ENCODE data around the gene SPRR2A.
"Not testable (repeated sequence)": the region's sequence is repeated elsewhere in the genome, so short reads cannot be mapped to it uniquely, and the experiment has no call there.

SPRR2A gene

GRCh38 chr1:153057375-153057774 is at the start of gene SPRR2A:
TSS of gene SPRR2A (minus strand) at chr1:153057512. CDS start at chr1:153056735, 777 bp downstream.
- Mint-ChIP-seq H3K27ac (no peak within 1 kb of the TSS), H3K27me3 (peaks cover 20% of the 10 kb centered on the region), H3K4me1 (no peaks in the 10 kb centered on the region), H3K36me3 (no peaks in the 10 kb centered on the region), H3K9me3 (peaks cover 4% of the 10 kb centered on the region), H3K4me3 (no peak within 1 kb of the TSS)
- ATAC-seq (ENCODE audit: low read depth): no peak
- no peak for DNase-seq (ENCODE audit: low spot score in 2 of 2)

DNA sequence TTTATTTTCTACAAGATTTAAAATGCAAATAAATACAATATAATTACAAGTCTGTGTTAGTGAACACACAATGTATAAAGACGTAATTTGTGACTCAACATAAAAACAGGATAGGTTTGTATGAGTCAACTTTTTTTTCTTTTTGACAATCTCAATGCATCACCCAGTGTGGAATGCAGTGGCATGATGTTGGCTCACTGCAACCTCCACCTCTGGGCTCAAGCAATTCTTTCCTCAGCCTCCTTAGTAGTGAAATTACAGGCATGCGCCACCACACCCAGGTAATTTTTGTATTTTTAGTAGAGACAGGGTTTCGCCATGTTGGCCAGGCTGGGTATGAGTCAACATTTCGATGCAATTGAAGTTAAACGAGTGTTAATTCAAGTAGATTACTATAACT is 42.9 kb upstream of the SPRR2A start:
- Mint-ChIP-seq H3K9me3 (peaks cover 5% of the 10 kb centered on the region), H3K4me3 (no peak overlapping the region), H3K36me3 (no peaks in the 10 kb centered on the region), H3K4me1 (no peaks in the 10 kb centered on the region), H3K27me3 (peaks cover 6% of the 10 kb centered on the region), H3K27ac (no peak overlapping the region)
- DNase-seq (ENCODE audit: low spot score in 2 of 2) (no peak), ATAC-seq (ENCODE audit: low read depth) (no peak)

DNA sequence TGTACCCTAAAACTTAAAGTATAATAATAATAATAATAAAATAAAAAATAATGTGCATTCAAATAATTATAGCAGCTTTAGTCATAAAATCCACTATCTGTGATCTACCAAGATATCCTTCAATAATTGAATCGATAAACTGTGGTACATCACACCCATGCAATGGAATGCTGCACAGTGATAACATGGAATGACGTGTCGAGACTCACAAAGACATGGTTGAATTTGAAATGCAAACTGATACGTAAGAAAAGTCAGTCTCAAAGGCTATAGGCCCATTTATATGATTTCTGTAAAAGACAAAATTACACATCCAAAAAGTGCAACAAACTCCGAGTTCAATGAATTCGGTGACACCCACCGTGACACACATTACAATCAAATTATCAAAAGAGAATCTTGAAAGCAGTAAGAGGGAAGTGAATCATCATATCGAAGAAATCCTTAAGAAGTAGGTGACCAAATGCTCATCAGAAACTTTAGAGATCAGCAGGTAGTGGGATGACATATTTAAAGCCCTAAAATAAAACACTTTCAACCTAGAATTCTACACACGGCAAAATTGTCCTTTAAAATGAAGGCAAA is 42.2 kb upstream of the SPRR2A start:
- Mint-ChIP-seq H3K36me3 (no peaks in the 10 kb centered on the region), H3K27ac (no peak overlapping the region), H3K4me1 (no peaks in the 10 kb centered on the region), H3K9me3 (peaks cover 5% of the 10 kb centered on the region), H3K27me3 (peaks cover 6% of the 10 kb centered on the region), H3K4me3 (no peak overlapping the region)
- ATAC-seq (ENCODE audit: low read depth) (no peak), DNase-seq (ENCODE audit: low spot score in 2 of 2) (no peak)

DNA sequence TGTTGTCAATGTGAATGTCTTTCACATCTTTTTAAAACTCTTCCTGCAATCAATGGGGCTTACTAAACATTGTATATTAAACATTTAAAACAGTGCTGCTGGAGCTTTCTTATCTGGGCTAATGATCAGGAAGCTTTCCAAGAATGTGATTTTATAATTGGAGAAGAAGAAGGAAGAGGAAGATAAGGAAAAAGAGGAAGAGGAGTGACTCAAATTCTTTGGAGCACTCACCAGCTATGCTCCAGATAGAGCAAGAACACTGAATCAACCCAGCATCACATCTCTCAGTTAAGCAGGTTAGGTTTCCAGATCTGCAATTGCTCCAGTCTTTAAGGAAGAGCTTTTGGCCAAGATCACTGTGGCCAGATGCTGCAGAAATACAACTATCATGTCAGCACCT is 38.5 kb upstream of the SPRR2A start:
- H3K4me3 Mint-ChIP-seq: no peak overlapping the region

GRCh38 chr1:153094426-153094825 is 37.1 kb upstream of the SPRR2A start, which contains the start of gene SPRR2E:
TSS of gene SPRR2E (minus strand) at chr1:153094526. CDS start at chr1:153093751, 775 bp downstream.
- no peaks in the 10 kb centered on the region for H3K36me3 Mint-ChIP-seq
- no peak within 1 kb of the TSS for H3K27ac Mint-ChIP-seq
- ATAC-seq (ENCODE audit: low read depth): no peak
- no peaks in the 10 kb centered on the region for H3K9me3 Mint-ChIP-seq
- H3K27me3 Mint-ChIP-seq: peaks cover 3% of the 10 kb centered on the region
- H3K4me3 Mint-ChIP-seq: no peak within 1 kb of the TSS
- no peak for DNase-seq (ENCODE audit: low spot score in 2 of 2)
- H3K4me1 Mint-ChIP-seq: no peaks in the 10 kb centered on the region

More for the DNA sequence above, 38.5 kb upstream of the SPRR2A start:
- DNase-seq (ENCODE audit: low spot score in 2 of 2): no peak
- H3K27ac Mint-ChIP-seq: no peak overlapping the region
- H3K27me3 Mint-ChIP-seq: peaks cover 3% of the 10 kb centered on the region
- no peaks in the 10 kb centered on the region for H3K4me1 Mint-ChIP-seq
- no peak for ATAC-seq (ENCODE audit: low read depth)
- H3K9me3 Mint-ChIP-seq: no peaks in the 10 kb centered on the region
- no peaks in the 10 kb centered on the region for H3K36me3 Mint-ChIP-seq

DNA sequence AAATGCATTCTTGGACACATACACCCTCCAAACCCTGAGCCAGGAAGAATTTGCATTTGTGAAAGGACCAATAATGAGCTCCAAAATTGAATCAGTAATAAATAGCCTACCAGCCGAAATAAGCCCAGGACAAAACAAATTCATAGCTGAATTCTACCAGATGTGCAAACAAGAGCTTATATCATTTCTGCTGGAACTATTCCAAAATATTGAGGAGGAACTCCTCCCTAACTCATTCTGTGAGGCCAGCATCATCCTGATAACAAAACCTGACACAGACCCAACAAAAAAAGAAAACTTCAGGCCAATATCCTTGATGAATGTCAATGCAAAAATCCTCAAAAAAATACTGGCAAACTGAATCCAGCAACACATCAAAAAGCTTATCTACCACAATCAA is 30.3 kb upstream of the SPRR2A start:
- Mint-ChIP-seq H3K4me1 (no peaks in the 10 kb centered on the region), H3K27me3 (peaks cover 12% of the 10 kb centered on the region), H3K36me3 (no peaks in the 10 kb centered on the region), H3K4me3 (no peak overlapping the region), H3K27ac (no peak overlapping the region), H3K9me3 (no peaks in the 10 kb centered on the region)
- no peak for DNase-seq (ENCODE audit: low spot score in 2 of 2)
- no peak for ATAC-seq (ENCODE audit: low read depth)

DNA sequence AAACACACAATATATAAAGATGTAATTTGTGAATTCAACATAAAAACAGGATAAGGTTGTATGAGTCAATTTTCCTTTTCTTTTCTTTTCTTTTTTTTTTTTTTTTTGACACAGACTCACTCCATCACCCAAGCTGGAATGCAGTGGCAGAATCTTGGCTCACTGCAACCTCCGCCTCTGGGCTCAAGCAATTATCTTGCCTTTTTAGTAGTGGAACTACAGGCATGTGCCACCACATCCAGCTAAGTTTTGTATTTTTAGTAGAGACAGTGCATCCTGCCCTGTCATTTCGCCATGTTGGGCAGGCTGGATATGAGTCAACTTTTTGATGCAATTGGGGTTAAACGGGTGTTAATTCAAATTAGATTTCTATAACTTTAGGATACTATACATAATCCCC is 24.4 kb upstream of the SPRR2A start:
- no peaks in the 10 kb centered on the region for H3K4me1 Mint-ChIP-seq
- no peak overlapping the region for H3K27ac Mint-ChIP-seq
- ATAC-seq (ENCODE audit: low read depth): no peak
- H3K4me3 Mint-ChIP-seq: no peak overlapping the region
- no peaks in the 10 kb centered on the region for H3K36me3 Mint-ChIP-seq
- H3K27me3 Mint-ChIP-seq: peaks cover 16% of the 10 kb centered on the region
- DNase-seq (ENCODE audit: low spot score in 2 of 2): no peak
- peaks cover 9% of the 10 kb centered on the region for H3K9me3 Mint-ChIP-seq

- ATAC-seq (ENCODE audit: low read depth): no peak
- H3K27ac Mint-ChIP-seq: no peak overlapping the region
- DNase-seq (ENCODE audit: low spot score in 2 of 2): no peak
- H3K4me3 Mint-ChIP-seq: no peak overlapping the region
- H3K9me3 Mint-ChIP-seq: no peaks in the 10 kb centered on the region
- H3K4me1 Mint-ChIP-seq: no peaks in the 10 kb centered on the region
- no peaks in the 10 kb centered on the region for H3K36me3 Mint-ChIP-seq
- H3K27me3 Mint-ChIP-seq: peaks cover 4% of the 10 kb centered on the region
Measured at GRCh38 chr1:153072806-153073726, 15.8 kb upstream of the SPRR2A start.

- Mint-ChIP-seq H3K4me3 (no peak within 1 kb of the TSS), H3K27me3 (peaks cover 2% of the 10 kb centered on the region), H3K9me3 (no peaks in the 10 kb centered on the region), H3K27ac (no peak within 1 kb of the TSS), H3K36me3 (no peaks in the 10 kb centered on the region), H3K4me1 (no peaks in the 10 kb centered on the region)
- ATAC-seq (ENCODE audit: low read depth) (no peak), DNase-seq (ENCODE audit: low spot score in 2 of 2) (no peak)
Measured at GRCh38 chr1:153071511-153071910, 14.2 kb upstream of the SPRR2A start, which contains the start of gene SPRR2B. TSS of gene SPRR2B (minus strand) at chr1:153071611. CDS start at chr1:153070839, 772 bp downstream.

GRCh38 chr1:153070243-153070642 is 12.9 kb upstream of the SPRR2A start:
- peaks cover 4% of the 10 kb centered on the region for H3K27me3 Mint-ChIP-seq
- ATAC-seq (ENCODE audit: low read depth): no peak
- no peak overlapping the region for H3K27ac Mint-ChIP-seq
- H3K36me3 Mint-ChIP-seq: no peaks in the 10 kb centered on the region
- no peak for DNase-seq (ENCODE audit: low spot score in 2 of 2)
- no peak overlapping the region for H3K4me3 Mint-ChIP-seq
- H3K9me3 Mint-ChIP-seq: no peaks in the 10 kb centered on the region
- H3K4me1 Mint-ChIP-seq: no peaks in the 10 kb centered on the region

DNA sequence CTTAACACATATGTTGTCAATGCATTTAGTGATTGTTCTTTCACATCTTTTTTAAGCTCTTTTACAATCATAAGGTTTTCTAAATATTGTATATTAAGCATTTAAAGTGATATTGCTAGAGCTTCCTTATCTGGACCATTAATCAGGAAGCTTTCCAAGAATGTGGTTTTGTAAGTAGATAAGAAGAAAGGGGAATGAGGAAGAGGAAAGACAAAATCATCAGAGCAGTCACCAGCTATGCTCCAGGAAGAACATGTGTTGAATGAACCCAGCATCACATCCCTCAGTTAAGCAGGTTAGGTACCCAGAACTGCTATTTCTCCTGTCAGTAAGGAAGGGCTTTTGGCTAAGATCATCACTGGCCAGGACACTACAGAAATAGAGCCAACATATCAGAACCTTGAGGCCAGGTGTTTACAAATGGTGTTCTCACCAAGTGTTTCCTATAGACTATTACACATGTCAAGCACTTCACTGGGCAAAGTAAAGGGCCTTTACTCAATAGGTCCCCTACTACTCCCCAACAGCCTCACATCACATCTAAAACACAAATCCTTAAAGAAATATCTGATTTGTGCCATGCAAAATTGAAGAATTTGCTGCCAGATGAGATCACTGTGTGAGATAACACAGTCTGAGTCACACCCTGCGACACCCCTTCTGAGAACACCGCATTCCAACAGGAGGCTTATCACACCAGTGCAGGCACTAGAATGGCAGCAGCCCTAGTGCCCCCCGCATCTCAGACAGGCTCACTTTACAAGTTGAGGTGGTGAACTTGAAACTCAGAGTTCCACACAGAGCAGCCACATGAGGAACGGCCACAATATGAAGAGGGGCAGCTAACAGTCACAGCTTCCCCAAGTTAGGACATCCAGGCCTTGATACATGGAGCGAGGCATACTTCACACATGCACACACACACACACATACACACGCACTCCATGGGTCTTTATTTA is 1.8 kb upstream of the SPRR2A start:
- no peaks in the 10 kb centered on the region for H3K36me3 Mint-ChIP-seq
- DNase-seq (ENCODE audit: low spot score in 2 of 2): no peak
- H3K27ac Mint-ChIP-seq: no peak overlapping the region
- no peak overlapping the region for H3K4me3 Mint-ChIP-seq
- ATAC-seq (ENCODE audit: low read depth): no peak
- H3K4me1 Mint-ChIP-seq: no peaks in the 10 kb centered on the region
- no peaks in the 10 kb centered on the region for H3K9me3 Mint-ChIP-seq
- peaks cover 15% of the 10 kb centered on the region for H3K27me3 Mint-ChIP-seq

- no peaks in the 10 kb centered on the region for H3K36me3 Mint-ChIP-seq
- H3K27me3 Mint-ChIP-seq: peaks cover 19% of the 10 kb centered on the region
- no peak overlapping the region for H3K27ac Mint-ChIP-seq
- DNase-seq (ENCODE audit: low spot score in 2 of 2): no peak
- H3K4me3 Mint-ChIP-seq: no peak overlapping the region
- H3K4me1 Mint-ChIP-seq: no peaks in the 10 kb centered on the region
- H3K9me3 Mint-ChIP-seq: no peaks in the 10 kb centered on the region
- ATAC-seq (ENCODE audit: low read depth): no peak
Measured at GRCh38 chr1:153058154-153058553, 842 bp upstream of the SPRR2A start.

GRCh38 chr1:153056111-153056510 is 1.2 kb downstream of the SPRR2A start:
- H3K27me3 Mint-ChIP-seq: peaks cover 22% of the 10 kb centered on the region
- H3K4me3 Mint-ChIP-seq; H3K27ac Mint-ChIP-seq; H3K4me1 Mint-ChIP-seq; H3K9me3 Mint-ChIP-seq; ATAC-seq (ENCODE audit: low read depth); H3K36me3 Mint-ChIP-seq; DNase-seq (ENCODE audit: low spot score in 2 of 2): not testable (repeated sequence)

GRCh38 chr1:153049211-153049610 is 8.1 kb downstream of the SPRR2A start:
- H3K4me3 Mint-ChIP-seq: no peak overlapping the region
- H3K36me3 Mint-ChIP-seq: no peaks in the 10 kb centered on the region
- DNase-seq (ENCODE audit: low spot score in 2 of 2) (no peak), ATAC-seq (ENCODE audit: low read depth) (no peak)
- H3K27ac Mint-ChIP-seq: no peak overlapping the region
- H3K9me3 Mint-ChIP-seq: peaks cover 6% of the 10 kb centered on the region
- no peaks in the 10 kb centered on the region for H3K4me1 Mint-ChIP-seq
- H3K27me3 Mint-ChIP-seq: peaks cover 24% of the 10 kb centered on the region
